ENCODE measurements around the gene CPA3. TPM values are rescaled to one million over a fixed set of nuclear protein-coding genes. Genes with fewer than 3 reads are reported as not detected.

CPA3 gene
- total RNA-seq, 1 experiment from 2014 or later, result not detected

DNA sequence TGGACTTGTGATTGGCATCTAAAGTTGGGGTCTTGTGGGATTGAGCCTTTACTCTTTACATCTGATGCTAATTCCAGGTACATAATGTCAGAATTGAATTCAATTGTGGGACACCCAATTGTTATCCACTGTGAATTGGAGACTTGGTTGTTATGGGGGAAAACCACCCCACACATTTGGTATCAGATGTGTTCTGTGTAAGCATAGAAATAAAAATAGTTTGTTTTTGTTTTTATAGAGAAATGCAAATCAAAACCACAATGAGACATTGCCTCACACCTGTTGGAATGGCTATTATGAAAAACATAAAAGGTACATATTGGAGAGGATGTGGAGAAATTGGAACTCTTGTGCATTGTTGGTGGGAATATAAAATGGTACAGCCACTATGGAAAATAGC lies 58.5 kb downstream of the CPA3 start (continued):
- TF ChIP-seq YY1 (IDR thresholded peaks at IDR 0.05; ENCODE audit: extremely low read depth, insufficient replicate concordance, low read depth, low read length) (no peak), JUND (IDR thresholded peaks at IDR 0.05) (no peak), CEBPB (IDR thresholded peaks at IDR 0.05; ENCODE audit: low read depth) (no peak), ELF1 (IDR thresholded peaks at IDR 0.05; ENCODE audit: borderline replicate concordance, low read depth) (no peak), CBX3 (IDR thresholded peaks at IDR 0.05; ENCODE audit: low read depth) (no peak), SIN3A (IDR thresholded peaks at IDR 0.05; ENCODE audit: low read depth) (no peak), SRF (IDR thresholded peaks at IDR 0.05; ENCODE audit: low read depth) (no peak)

DNA sequence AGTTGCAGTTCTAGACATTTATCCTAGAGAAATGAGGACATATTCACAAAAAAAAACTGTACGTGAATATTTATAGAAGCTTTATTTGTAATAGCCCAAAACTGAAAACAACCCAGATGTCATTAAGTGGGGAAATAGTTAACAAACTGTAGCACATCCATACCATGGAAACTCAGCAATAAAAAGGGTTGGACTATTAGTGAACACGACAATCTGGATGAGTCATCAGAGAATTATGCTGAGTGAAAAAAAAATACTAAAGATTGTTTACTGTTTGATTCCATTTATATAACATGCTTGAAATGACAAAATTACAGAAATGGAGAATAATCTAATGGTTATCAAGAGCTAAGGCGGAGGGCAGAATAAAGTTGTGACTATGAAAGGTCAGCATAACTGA lies 59.5 kb downstream of the CPA3 start:
- peaks cover 0 to 5% of the 10 kb centered on the region in 2 experiments; a peak in 1 of 4 replicates for H3K4me1 ChIP-seq (ENCODE audit: control insufficient read depth in 1 of 2, insufficient read depth in 2 of 2, low read length in 2 of 2)
- H3K27me3 ChIP-seq (ENCODE audit: insufficient read depth, low read length), result no peaks in the 10 kb centered on the region
- H3K4me3 ChIP-seq (replicated peaks in 1 of 2; ENCODE audit: low read depth in 1 of 2, low read length in 2 of 2), result no peak overlapping the region
- H3K9me3 ChIP-seq (ENCODE audit: control insufficient read depth in 1 of 2, insufficient read depth in 1 of 2, low read depth in 1 of 2, low read length in 2 of 2), result no peaks in the 10 kb centered on the region
- no peak overlapping the region for H3K9ac ChIP-seq (ENCODE audit: low read length)
- no TSS peak for BruUV-seq (replicated peaks)
- ChIA-PET POLR2A (no interaction called here), RAD21 (ENCODE audit: low non-redundant PET in 1 of 2, low total read pairs in 2 of 2, uncharacterized antibody in 2 of 2, unreplicated experiment in 2 of 2) (no interaction called here), CTCF (no interaction called here)
- no peaks in the 10 kb centered on the region for H4K20me1 ChIP-seq (ENCODE audit: insufficient read depth)
- no peaks in the 10 kb centered on the region for H3K79me2 ChIP-seq (ENCODE audit: insufficient read depth, low read length)
- peak overlapping the region; percentile 92 for H2AFZ ChIP-seq (ENCODE audit: low read depth, low read length, poor library complexity, severe bottlenecking)
- no peaks in the 10 kb centered on the region for H3K9me2 ChIP-seq (ENCODE audit: insufficient read depth)
- TF ChIP-seq FOSL1 (IDR thresholded peaks at IDR 0.05; ENCODE audit: low read depth) (0 out of 2 replicates have a peak, but pooled peaks have one; percentile 19), SRF (IDR thresholded peaks at IDR 0.05; ENCODE audit: low read depth) (no peak)
- intact Hi-C loops (cut with micrococcal nuclease), result no loop called here
- ATAC-seq (no peak), DNase-seq (ENCODE audit: low read depth, low spot score) (no peak)
- no peak overlapping the region for H3K27ac ChIP-seq (ENCODE audit: low read depth, low read length)
- no peak overlapping the region for H3K4me2 ChIP-seq (ENCODE audit: low read length)
- no peaks in the 10 kb centered on the region for H3K36me3 ChIP-seq (ENCODE audit: control insufficient read depth in 1 of 2, insufficient read depth in 2 of 2, low read length in 2 of 2)

- ATAC-seq, result no peak
- Histone ChIP-seq H3K27me3 (ENCODE audit: insufficient read depth, low read length) (no peaks in the 10 kb centered on the region), H3K9ac (ENCODE audit: low read length) (no peak overlapping the region), H3K4me3 (replicated peaks in 1 of 2; ENCODE audit: low read depth in 1 of 2, low read length in 2 of 2) (no peak overlapping the region), H3K9me2 (ENCODE audit: insufficient read depth) (no peaks in the 10 kb centered on the region), H3K27ac (ENCODE audit: low read depth, low read length) (no peak overlapping the region), H3K36me3 (ENCODE audit: control insufficient read depth in 1 of 2, insufficient read depth in 2 of 2, low read length in 2 of 2) (no peaks in the 10 kb centered on the region), H3K4me1 (ENCODE audit: control insufficient read depth in 1 of 2, insufficient read depth in 2 of 2, low read length in 2 of 2) (peaks cover 0 to 5% of the 10 kb centered on the region in 2 experiments; a peak in 1 of 4 replicates), H3K4me2 (ENCODE audit: low read length) (no peak overlapping the region), H2AFZ (ENCODE audit: low read depth, low read length, poor library complexity, severe bottlenecking) (no peak overlapping the region), H4K20me1 (ENCODE audit: insufficient read depth) (no peaks in the 10 kb centered on the region), H3K9me3 (ENCODE audit: control insufficient read depth in 1 of 2, insufficient read depth in 1 of 2, low read depth in 1 of 2, low read length in 2 of 2) (no peaks in the 10 kb centered on the region), H3K79me2 (ENCODE audit: insufficient read depth, low read length) (no peaks in the 10 kb centered on the region)
- DNase-seq (ENCODE audit: low read depth, low spot score), result no peak
- ChIA-PET RAD21 (ENCODE audit: low non-redundant PET in 1 of 2, low total read pairs in 2 of 2, uncharacterized antibody in 2 of 2, unreplicated experiment in 2 of 2) (no interaction called here), POLR2A (no interaction called here), CTCF (no interaction called here)
- BruUV-seq (replicated peaks), result no TSS peak
- intact Hi-C loops (cut with micrococcal nuclease), result no loop called here
- TF ChIP-seq ATF3 (IDR thresholded peaks at IDR 0.05), result no peak
- no peak for TF ChIP-seq SP1 (IDR thresholded peaks at IDR 0.05; ENCODE audit: low read depth)
- no peak for TF ChIP-seq POLR2AphosphoS5 (IDR thresholded peaks at IDR 0.05; ENCODE audit: low read depth, low read length)
- no peak for TF ChIP-seq ELF1 (IDR thresholded peaks at IDR 0.05; ENCODE audit: borderline replicate concordance, low read depth)
- TF ChIP-seq, protein P1, sequence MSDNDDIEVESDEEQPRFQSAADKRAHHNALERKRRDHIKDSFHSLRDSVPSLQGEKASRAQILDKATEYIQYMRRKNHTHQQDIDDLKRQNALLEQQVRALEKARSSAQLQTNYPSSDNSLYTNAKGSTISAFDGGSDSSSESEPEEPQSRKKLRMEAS (IDR thresholded peaks at IDR 0.05), result no peak
- no peak for TF ChIP-seq CTCF (IDR thresholded peaks at IDR 0.05 in 2 of 3, conservative IDR thresholded peaks at IDR 0.05 in 1 of 3; ENCODE audit: borderline replicate concordance in 1 of 3, insufficient read depth in 1 of 3, low read depth in 2 of 3, low read length in 2 of 3)
- TF ChIP-seq, protein P2, sequence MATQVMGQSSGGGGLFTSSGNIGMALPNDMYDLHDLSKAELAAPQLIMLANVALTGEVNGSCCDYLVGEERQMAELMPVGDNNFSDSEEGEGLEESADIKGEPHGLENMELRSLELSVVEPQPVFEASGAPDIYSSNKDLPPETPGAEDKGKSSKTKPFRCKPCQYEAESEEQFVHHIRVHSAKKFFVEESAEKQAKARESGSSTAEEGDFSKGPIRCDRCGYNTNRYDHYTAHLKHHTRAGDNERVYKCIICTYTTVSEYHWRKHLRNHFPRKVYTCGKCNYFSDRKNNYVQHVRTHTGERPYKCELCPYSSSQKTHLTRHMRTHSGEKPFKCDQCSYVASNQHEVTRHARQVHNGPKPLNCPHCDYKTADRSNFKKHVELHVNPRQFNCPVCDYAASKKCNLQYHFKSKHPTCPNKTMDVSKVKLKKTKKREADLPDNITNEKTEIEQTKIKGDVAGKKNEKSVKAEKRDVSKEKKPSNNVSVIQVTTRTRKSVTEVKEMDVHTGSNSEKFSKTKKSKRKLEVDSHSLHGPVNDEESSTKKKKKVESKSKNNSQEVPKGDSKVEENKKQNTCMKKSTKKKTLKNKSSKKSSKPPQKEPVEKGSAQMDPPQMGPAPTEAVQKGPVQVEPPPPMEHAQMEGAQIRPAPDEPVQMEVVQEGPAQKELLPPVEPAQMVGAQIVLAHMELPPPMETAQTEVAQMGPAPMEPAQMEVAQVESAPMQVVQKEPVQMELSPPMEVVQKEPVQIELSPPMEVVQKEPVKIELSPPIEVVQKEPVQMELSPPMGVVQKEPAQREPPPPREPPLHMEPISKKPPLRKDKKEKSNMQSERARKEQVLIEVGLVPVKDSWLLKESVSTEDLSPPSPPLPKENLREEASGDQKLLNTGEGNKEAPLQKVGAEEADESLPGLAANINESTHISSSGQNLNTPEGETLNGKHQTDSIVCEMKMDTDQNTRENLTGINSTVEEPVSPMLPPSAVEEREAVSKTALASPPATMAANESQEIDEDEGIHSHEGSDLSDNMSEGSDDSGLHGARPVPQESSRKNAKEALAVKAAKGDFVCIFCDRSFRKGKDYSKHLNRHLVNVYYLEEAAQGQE (IDR thresholded peaks at IDR 0.05; ENCODE audit: low read depth), result no peak
- no peak for TF ChIP-seq FOSL1 (IDR thresholded peaks at IDR 0.05; ENCODE audit: low read depth)
- TF ChIP-seq CBX3 (IDR thresholded peaks at IDR 0.05; ENCODE audit: low read depth), result no peak
Measured at GRCh38 chr3:148925845-148926244, 60.7 kb downstream of the CPA3 start.
